MM.1S (cell line): ENCODE data around the gene ING1.

ENCODE experiments used
- CTCF ChIP-seq: fragments of 300-600 bp; sonication (generic); IDR thresholded peaks from 2 replicates; pipeline ENCODE4 v1.5.1; 2016; ENCODE audit warnings: antibody characterized with exemption, low read length, mixed read lengths
- EZH2 ChIP-seq: fragments of 300-600 bp; sonication (generic); optimal IDR thresholded peaks from 2 replicates; pipeline ENCODE3; 2017; ENCODE audit warnings: low read depth, mild to moderate bottlenecking, antibody characterized with exemption, low read length, mixed read lengths

GRCh38 chr13:110689711-110690110, 23.8 kb upstream of the ING1 start:
- no peak for TF ChIP-seq CTCF
- TF ChIP-seq EZH2: no peak
